DND-41 (cell line): ENCODE measurements around the gene LTA4H.

ENCODE experiments used
- EZH2 ChIP-seq: IDR thresholded peaks from 3 replicates; pipeline ENCODE4 v1.6.1; 2012; ENCODE audit warnings: borderline replicate concordance, low read depth, mild to moderate bottlenecking, moderate library complexity, low read length, inconsistent platforms; ENCODE audit not compliant: severe bottlenecking
- TF ChIP-seq, protein P1 (sequence below): IDR thresholded peaks from 2 replicates; pipeline ENCODE4 v1.5.1; 2012; ENCODE audit warnings: borderline replicate concordance, low read length, moderate library complexity, mild to moderate bottlenecking; ENCODE audit not compliant: poor library complexity, severe bottlenecking; ENCODE audit errors: extremely low read depth

GRCh38 chr12:95998611-95999286, 36.6 kb downstream of the LTA4H start:
- TF ChIP-seq, protein P1, sequence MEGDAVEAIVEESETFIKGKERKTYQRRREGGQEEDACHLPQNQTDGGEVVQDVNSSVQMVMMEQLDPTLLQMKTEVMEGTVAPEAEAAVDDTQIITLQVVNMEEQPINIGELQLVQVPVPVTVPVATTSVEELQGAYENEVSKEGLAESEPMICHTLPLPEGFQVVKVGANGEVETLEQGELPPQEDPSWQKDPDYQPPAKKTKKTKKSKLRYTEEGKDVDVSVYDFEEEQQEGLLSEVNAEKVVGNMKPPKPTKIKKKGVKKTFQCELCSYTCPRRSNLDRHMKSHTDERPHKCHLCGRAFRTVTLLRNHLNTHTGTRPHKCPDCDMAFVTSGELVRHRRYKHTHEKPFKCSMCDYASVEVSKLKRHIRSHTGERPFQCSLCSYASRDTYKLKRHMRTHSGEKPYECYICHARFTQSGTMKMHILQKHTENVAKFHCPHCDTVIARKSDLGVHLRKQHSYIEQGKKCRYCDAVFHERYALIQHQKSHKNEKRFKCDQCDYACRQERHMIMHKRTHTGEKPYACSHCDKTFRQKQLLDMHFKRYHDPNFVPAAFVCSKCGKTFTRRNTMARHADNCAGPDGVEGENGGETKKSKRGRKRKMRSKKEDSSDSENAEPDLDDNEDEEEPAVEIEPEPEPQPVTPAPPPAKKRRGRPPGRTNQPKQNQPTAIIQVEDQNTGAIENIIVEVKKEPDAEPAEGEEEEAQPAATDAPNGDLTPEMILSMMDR, result peak; percentile 89
- TF ChIP-seq EZH2, result no peak
